ENCODE measurements around the gene RTN4RL2. TPM values are rescaled to one million over a fixed set of nuclear protein-coding genes. Genes with fewer than 3 reads are reported as not detected.

Gene RTN4RL2
- total and polyA plus RNA-seq, 9 of the 15 experiments (the other 6 are each of a cell fraction or from before 2014, with no cell fraction given): 0.06 to 1.9 (median 0.34) TPM; not detected in 4

- TF ChIP-seq ATF6 (CRISPR knock-in tag; IDR thresholded peaks at IDR 0.05): no peak
- TF ChIP-seq MEIS2 (IDR thresholded peaks at IDR 0.05; ENCODE audit: partially characterized antibody): no peak
- TF ChIP-seq FOXK2 (conservative IDR thresholded peaks at IDR 0.05 in 1 of 2, IDR thresholded peaks at IDR 0.05 in 1 of 2; ENCODE audit: low read depth in 2 of 2): peak in 1 of 2 experiments; percentile 37; a peak in 1 of 4 replicates
- TF ChIP-seq MBD1 (CRISPR knock-in tag; IDR thresholded peaks at IDR 0.05): no peak
- TF ChIP-seq ZNF592 (IDR thresholded peaks at IDR 0.05): peak; percentile 37; the same call in 1 of the 2 replicates
- TF ChIP-seq MCM2 (IDR thresholded peaks at IDR 0.05; ENCODE audit: low read depth): no peak
- no peak for TF ChIP-seq THRA (IDR thresholded peaks at IDR 0.05)
- TF ChIP-seq ZBTB49 (CRISPR knock-in tag; IDR thresholded peaks at IDR 0.05; ENCODE audit: borderline replicate concordance): no peak
- no peak for TF ChIP-seq ZNF133 (CRISPR knock-in tag; IDR thresholded peaks at IDR 0.05)
- no peak for TF ChIP-seq USF1 (CRISPR knock-in tag; IDR thresholded peaks at IDR 0.05)
- TF ChIP-seq POU5F1 (IDR thresholded peaks at IDR 0.05; ENCODE audit: borderline replicate concordance, low read depth, low read length, partially characterized antibody): no peak
- no peak for TF ChIP-seq BCOR (IDR thresholded peaks at IDR 0.05)
These were observed 33.2 kb upstream of the RTN4RL2 start, which contains the start of gene SLC43A3 (continued) for GRCh38 chr11:57426929-57427726.
